ENCODE data around the gene NUAK2. TPM values are rescaled to one million over a fixed set of nuclear protein-coding genes. Genes with fewer than 3 reads are reported as not detected.
"Not testable (repeated sequence)": the region's sequence is repeated elsewhere in the genome, so short reads cannot be mapped to it uniquely, and the experiment has no call there.

The NUAK2 gene
- total and polyA plus RNA-seq, 2 donors from 2014 or later = 15.1 to 19.4 TPM

- no peaks in the 10 kb centered on the region for H3K9me3 ChIP-seq (ENCODE audit: control insufficient read depth in 2 of 3, insufficient read depth in 1 of 3, low read length in 3 of 3)
- H3K36me3 ChIP-seq (ENCODE audit: control insufficient read depth in 2 of 3, insufficient read depth in 3 of 3, low read length in 3 of 3) = no peaks in the 10 kb centered on the region
- H3K27me3 ChIP-seq (ENCODE audit: control insufficient read depth, insufficient read depth, low read length) = no peaks in the 10 kb centered on the region
- FAIRE-seq (no peak), DNase-seq (peak in 4 of 5 donors; percentile 53 to 97 (median 74))
- intact Hi-C loops (cut with DNase I) = no loop called here
- no peak overlapping the region for H3K4me3 ChIP-seq (ENCODE audit: low read length in 3 of 3)
- peak overlapping the region in 1 of 3 donors; percentile 77 for H3K9ac ChIP-seq (ENCODE audit: low read length in 3 of 3)
- H3K4me1 ChIP-seq (ENCODE audit: control insufficient read depth in 2 of 3, insufficient read depth in 2 of 3, low read depth in 1 of 3, low read length in 3 of 3) = peaks cover 6 to 37% (median 37%) of the 10 kb centered on the region in 3 donors
- TF ChIP-seq CTCF (IDR thresholded peaks at IDR 0.05; ENCODE audit: borderline replicate concordance, extremely low read depth, insufficient read depth) = no peak
- peak overlapping the region; percentile 66 to 82 for H3K27ac ChIP-seq (ENCODE audit: low read depth in 2 of 2, low read length in 2 of 2)
Measured at GRCh38 chr1:205284420-205285144, 37.0 kb downstream of the NUAK2 start.

- FAIRE-seq (no peak), DNase-seq (no peak)
- no peak overlapping the region for H3K4me3 ChIP-seq (ENCODE audit: low read length in 3 of 3)
- intact Hi-C loops (cut with DNase I) = no loop called here
- TF ChIP-seq CTCF (IDR thresholded peaks at IDR 0.05; ENCODE audit: borderline replicate concordance, extremely low read depth, insufficient read depth) = no peak
- no peaks in the 10 kb centered on the region for H3K27me3 ChIP-seq (ENCODE audit: control insufficient read depth, insufficient read depth, low read length)
- H3K4me1 ChIP-seq (ENCODE audit: control insufficient read depth in 2 of 3, insufficient read depth in 2 of 3, low read depth in 1 of 3, low read length in 3 of 3) = peaks cover 6 to 39% (median 37%) of the 10 kb centered on the region in 3 donors
- H3K27ac ChIP-seq (ENCODE audit: low read depth in 2 of 2, low read length in 2 of 2) = peak overlapping the region in 1 of 2 donors; percentile 82
- no peak overlapping the region for H3K9ac ChIP-seq (ENCODE audit: low read length in 3 of 3)
- H3K36me3 ChIP-seq (ENCODE audit: control insufficient read depth in 2 of 3, insufficient read depth in 3 of 3, low read length in 3 of 3) = no peaks in the 10 kb centered on the region
- H3K9me3 ChIP-seq (ENCODE audit: control insufficient read depth in 2 of 3, insufficient read depth in 1 of 3, low read length in 3 of 3) = no peaks in the 10 kb centered on the region
Measured at GRCh38 chr1:205283270-205284147, 38.0 kb downstream of the NUAK2 start.

GRCh38 chr1:205280666-205281395 lies 40.7 kb downstream of the NUAK2 start:
- FAIRE-seq; H3K27ac ChIP-seq (ENCODE audit: low read depth in 2 of 2, low read length in 2 of 2); H3K4me3 ChIP-seq (ENCODE audit: low read length in 3 of 3); H3K27me3 ChIP-seq (ENCODE audit: control insufficient read depth, insufficient read depth, low read length); intact Hi-C loops (cut with DNase I); DNase-seq; H3K36me3 ChIP-seq (ENCODE audit: control insufficient read depth in 2 of 3, insufficient read depth in 3 of 3, low read length in 3 of 3); H3K9me3 ChIP-seq (ENCODE audit: control insufficient read depth in 2 of 3, insufficient read depth in 1 of 3, low read length in 3 of 3); H3K9ac ChIP-seq (ENCODE audit: low read length in 3 of 3): not testable (repeated sequence)
- H3K4me1 ChIP-seq (ENCODE audit: control insufficient read depth in 2 of 3, insufficient read depth in 2 of 3, low read depth in 1 of 3, low read length in 3 of 3) = peaks cover 6 to 27% (median 18%) of the 10 kb centered on the region in 3 donors
